SK-N-MC (cell line): ENCODE measurements around the gene OOSP3.

ENCODE experiments used
- EZH2 ChIP-seq: fragments of 200-600 bp; sonication (generic); IDR thresholded peaks from one replicate; pipeline ENCODE4 v1.6.1; 2017; ENCODE audit warnings: antibody characterized with exemption
- POLR2AphosphoS5 ChIP-seq: IDR thresholded peaks from 2 replicates; pipeline ENCODE4 v1.6.1; 2012; ENCODE audit warnings: mild to moderate bottlenecking, low read depth, low read length, borderline replicate concordance

GRCh38 chr11:59865031-59865430 lies 13.6 kb upstream of the OOSP3 start:
- TF ChIP-seq EZH2 (no peak), POLR2AphosphoS5 (no peak)
